ENCODE results near the gene PRR5L.

- TF ChIP-seq CTCF (IDR thresholded peaks at IDR 0.05) (no peak), POLR2A (IDR thresholded peaks at IDR 0.05) (no peak), EP300 (IDR thresholded peaks at IDR 0.05) (no peak), POLR2AphosphoS5 (IDR thresholded peaks at IDR 0.05) (no peak)
These were observed 136.0 kb downstream of the PRR5L start for GRCh38 chr11:36432093-36432469.
